Cortex of kidney (tissue), 1 donor: ENCODE data around the gene IGF2BP2.

Experiments used
- DNase-seq: peaks from one replicate; lab custom pipeline; 2025; lab: John Stamatoyannopoulos, UW

IGF2BP2 gene

GRCh38 chr3:185734725-185735096, 90.1 kb downstream of the IGF2BP2 start:
- DNase-seq: no peak

DNA sequence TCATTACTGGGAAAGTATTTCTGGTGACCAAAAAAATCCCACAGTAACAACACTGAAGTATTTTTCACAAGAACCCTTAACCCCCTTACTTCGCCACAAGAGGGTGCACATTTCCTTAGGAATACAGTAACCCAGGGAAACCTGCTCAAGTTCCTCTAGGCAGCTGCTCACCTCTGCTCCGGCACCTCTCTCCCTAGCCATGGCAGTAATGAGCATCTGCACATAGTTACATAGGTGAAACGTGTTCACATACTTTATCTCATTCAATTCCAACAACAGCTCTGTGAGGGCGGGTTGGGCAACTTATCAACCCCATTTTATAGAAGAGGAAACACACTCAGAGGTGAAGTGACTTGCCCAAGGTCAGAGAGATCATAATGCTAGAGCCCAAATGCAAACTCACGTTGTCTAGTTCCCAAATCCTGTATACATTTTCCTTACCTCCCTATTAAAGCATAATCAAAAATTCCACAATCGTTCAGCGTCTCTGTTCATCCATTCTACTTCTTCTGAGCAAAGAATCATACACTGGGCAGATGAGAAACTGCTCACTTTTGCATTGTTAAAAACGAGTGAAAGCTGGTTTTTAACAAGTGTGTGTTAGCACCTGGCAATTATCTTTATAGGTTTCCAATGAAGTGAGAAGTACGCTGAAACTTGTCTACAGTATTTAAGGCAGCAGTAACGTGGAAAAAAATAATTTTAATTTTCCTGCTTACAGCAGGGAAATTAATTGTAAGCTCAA, 90.7 kb downstream of the IGF2BP2 start:
- DNase-seq: no peak

DNA sequence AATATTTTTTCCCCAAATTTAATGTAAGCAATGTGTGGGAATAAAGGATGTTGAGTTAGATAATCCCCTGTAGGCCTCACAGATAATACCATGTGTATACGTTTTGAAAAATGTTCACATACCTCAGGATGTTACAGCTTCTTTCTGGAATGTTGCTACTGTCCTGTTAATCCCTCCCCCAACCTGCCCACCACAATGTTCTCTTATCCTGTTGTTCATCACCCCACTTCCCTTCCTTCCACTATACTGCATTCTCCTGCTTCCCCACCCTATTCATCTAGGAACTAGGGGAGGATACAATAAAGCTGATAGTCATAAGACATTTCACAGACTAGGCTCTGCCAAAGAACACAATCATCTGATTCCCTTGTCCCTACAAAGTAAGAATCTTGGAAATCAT, 92.1 kb downstream of the IGF2BP2 start:
- DNase-seq: no peak

DNA sequence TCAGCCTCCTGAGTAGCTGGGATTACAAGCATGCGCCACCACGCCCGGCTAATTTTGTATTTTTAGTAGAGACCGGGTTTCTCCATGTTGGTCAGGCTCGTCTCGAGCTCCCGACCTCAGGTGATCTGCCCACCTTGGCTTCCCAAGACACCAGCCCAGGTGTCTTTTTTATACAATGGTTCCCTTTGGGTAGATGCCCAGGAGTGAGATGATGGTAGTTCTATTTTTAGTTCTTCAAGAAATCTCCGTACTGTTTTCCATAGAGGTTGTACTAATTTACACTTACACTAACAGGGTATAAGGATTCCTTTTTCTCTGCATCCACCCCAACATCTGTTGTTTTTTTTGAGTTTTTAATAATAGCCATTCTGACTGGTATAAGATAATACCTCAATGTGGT, 94.3 kb downstream of the IGF2BP2 start:
- no peak for DNase-seq

DNA sequence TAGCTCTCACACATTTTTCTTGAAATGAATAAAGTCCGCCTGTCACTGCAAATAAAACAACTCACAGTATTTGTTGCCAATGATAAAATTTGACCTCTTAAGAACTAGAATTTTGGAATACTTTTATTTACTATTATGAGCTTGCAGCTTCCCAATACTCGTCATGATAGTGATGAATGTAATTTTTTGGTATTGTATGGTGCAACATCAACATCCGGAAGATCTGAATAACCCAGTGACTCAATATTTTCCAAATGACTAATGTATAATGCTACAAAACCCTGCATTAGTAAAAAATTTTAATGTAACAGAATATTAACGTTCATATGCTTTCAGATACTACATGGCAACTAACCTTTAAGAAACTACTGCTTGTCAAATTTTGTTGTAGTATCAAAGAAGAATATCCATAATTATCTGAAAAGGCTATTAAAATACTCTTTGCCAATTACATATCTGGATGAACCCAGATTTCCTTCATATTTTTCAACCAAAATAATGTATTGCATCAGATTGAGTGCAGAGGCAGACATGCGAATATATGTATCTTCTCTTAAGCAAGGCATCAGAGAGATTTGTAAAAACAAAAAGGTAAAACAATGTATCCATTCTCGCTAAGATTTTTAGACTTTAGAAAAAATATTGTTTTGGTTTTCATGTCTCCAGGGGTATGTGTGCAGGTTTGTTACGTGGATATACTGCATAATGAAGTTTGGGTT, 95.3 kb downstream of the IGF2BP2 start:
- no peak for DNase-seq

- no peak for DNase-seq
These were observed 96.1 kb downstream of the IGF2BP2 start for GRCh38 chr3:185728630-185729336.

DNA sequence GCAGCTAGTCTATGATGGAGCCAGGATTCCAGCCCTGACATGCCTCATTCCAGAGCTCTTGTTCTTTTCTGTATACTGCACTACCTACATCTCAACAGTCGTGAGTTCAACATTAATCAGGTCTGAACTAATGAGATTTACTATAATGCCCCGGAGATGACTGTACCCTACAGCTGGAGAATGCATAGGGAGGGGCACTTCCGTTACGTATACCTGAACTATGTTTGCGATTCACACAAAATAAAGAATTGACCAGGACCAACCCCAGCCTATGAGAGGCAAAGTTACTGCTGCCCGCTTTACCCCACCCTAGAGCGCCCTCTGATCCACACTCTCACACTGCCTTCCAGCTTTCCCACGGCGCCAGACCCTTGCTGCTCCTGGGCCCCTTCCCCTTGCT, 97.0 kb downstream of the IGF2BP2 start:
- no peak for DNase-seq

GRCh38 chr3:185726254-185726967, 98.4 kb downstream of the IGF2BP2 start:
- DNase-seq: no peak

- DNase-seq: no peak
These were observed 100.1 kb downstream of the IGF2BP2 start for GRCh38 chr3:185724761-185725160.

DNA sequence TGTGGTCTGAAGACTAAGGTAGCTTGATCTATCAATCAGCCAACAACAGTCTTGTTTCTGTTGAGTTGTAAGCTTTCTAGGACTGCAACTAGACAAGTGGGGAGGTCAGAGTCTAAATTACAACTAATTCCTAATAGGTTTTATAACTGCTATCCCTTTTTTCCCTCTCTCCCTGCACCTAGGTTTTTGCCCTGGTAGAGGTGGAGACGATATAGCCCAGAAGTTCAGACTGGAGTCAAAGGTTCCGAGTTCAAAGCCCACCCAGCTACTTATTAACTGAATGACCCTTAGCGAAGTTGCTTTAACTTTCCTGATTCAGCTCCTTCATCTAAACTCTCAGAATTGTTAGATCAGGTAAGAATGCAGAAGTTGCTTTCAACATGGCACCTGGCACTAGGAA, 100.6 kb downstream of the IGF2BP2 start:
- no peak for DNase-seq

GRCh38 chr3:185722881-185723280, 102.0 kb downstream of the IGF2BP2 start:
- no peak for DNase-seq

GRCh38 chr3:185721970-185722369, 102.9 kb downstream of the IGF2BP2 start:
- DNase-seq: no peak

- DNase-seq: no peak
These were observed 104.5 kb downstream of the IGF2BP2 start for GRCh38 chr3:185720326-185720725.

- no peak for DNase-seq
These were observed 105.9 kb downstream of the IGF2BP2 start for GRCh38 chr3:185718736-185719593.

- DNase-seq: no peak
These were observed 107.0 kb downstream of the IGF2BP2 start for GRCh38 chr3:185717627-185718402.

GRCh38 chr3:185717121-185717520, 107.7 kb downstream of the IGF2BP2 start:
- DNase-seq: no peak

- DNase-seq: no peak
These were observed 108.3 kb downstream of the IGF2BP2 start for GRCh38 chr3:185716436-185717108.

GRCh38 chr3:185715091-185715490, 109.8 kb downstream of the IGF2BP2 start:
- no peak for DNase-seq

DNA sequence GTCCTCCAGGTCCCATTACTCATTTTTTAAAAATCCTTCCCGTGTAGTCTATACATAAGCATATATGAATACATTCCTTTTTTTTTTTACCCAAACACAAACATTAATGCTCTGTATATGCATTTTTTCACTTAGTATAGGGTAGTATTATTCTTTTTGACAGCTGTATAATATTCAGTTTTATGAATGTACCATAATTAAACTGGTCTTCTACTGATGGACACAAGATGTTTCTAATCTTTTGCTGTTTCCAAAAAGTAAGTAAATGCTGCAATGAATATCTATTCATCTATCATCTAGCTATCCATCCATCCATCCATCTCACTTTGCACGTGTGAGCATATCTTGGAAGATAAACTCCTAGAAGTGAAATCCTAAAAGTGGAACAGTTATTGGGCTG, 110.8 kb downstream of the IGF2BP2 start:
- DNase-seq: no peak

GRCh38 chr3:185713015-185713414, 111.8 kb downstream of the IGF2BP2 start:
- no peak for DNase-seq
